AG08395 (cell line): ENCODE measurements around the gene PPM1F.
"Not testable (repeated sequence)": the region's sequence is repeated elsewhere in the genome, so short reads cannot be mapped to it uniquely, and the experiment has no call there.

Experiments
- DNase-seq: peaks from one replicate; pipeline ENCODE4 v3.0.0; 2012; ENCODE audit warnings: mixed read lengths, low spot score

The PPM1F gene

GRCh38 chr22:21940521-21940920, 12.1 kb downstream of the PPM1F start:
- no peak for DNase-seq

- DNase-seq = not testable (repeated sequence)
Measured at GRCh38 chr22:21939935-21940334, 12.7 kb downstream of the PPM1F start.

- no peak for DNase-seq
Measured at GRCh38 chr22:21939461-21939913, 13.2 kb downstream of the PPM1F start.

- no peak for DNase-seq
Measured at GRCh38 chr22:21938906-21939305, 13.7 kb downstream of the PPM1F start.

- peak; percentile 91 for DNase-seq
Measured at GRCh38 chr22:21938071-21938822, 14.4 kb downstream of the PPM1F start.

- peak; percentile 92 for DNase-seq
Measured at GRCh38 chr22:21937821-21938070, 14.9 kb downstream of the PPM1F start.

- DNase-seq = peak; percentile 27
Measured at GRCh38 chr22:21937041-21937820, 15.4 kb downstream of the PPM1F start.

GRCh38 chr22:21936151-21936775, 16.4 kb downstream of the PPM1F start:
- DNase-seq = no peak

- no peak for DNase-seq
Measured at GRCh38 chr22:21933910-21934309, 18.7 kb downstream of the PPM1F start.

- DNase-seq = no peak
Measured at GRCh38 chr22:21933413-21933812, 19.2 kb downstream of the PPM1F start.

- DNase-seq = no peak
Measured at GRCh38 chr22:21932347-21932746, 20.3 kb downstream of the PPM1F start.

- DNase-seq = no peak
Measured at GRCh38 chr22:21931056-21931455, 21.6 kb downstream of the PPM1F start.

GRCh38 chr22:21929253-21929652, 23.4 kb downstream of the PPM1F start:
- no peak for DNase-seq

- no peak for DNase-seq
Measured at GRCh38 chr22:21928048-21928447, 24.6 kb downstream of the PPM1F start.

- no peak for DNase-seq
Measured at GRCh38 chr22:21927174-21927823, 25.3 kb downstream of the PPM1F start.

- DNase-seq = no peak
Measured at GRCh38 chr22:21926728-21927127, 25.9 kb downstream of the PPM1F start.

- no peak for DNase-seq
Measured at GRCh38 chr22:21923163-21923561, 29.5 kb downstream of the PPM1F start.

GRCh38 chr22:21922370-21923162, 30.1 kb downstream of the PPM1F start:
- no peak for DNase-seq

GRCh38 chr22:21921729-21922128, 30.9 kb downstream of the PPM1F start:
- peak; percentile 16 for DNase-seq

GRCh38 chr22:21921184-21921721, 31.4 kb downstream of the PPM1F start:
- no peak for DNase-seq
